B cell (primary cell): Measurements from ENCODE around the gene PARN.

Experiments used
- CTCF ChIP-seq: fragments of 200-600 bp; IDR thresholded peaks from one replicate; pipeline ENCODE4 v1.8.0; 2022; ENCODE audit warnings: antibody characterized with exemption, mild to moderate bottlenecking
- EZH2 ChIP-seq: IDR thresholded peaks from 2 replicates; pipeline ENCODE4 v1.6.1; 2012; ENCODE audit warnings: borderline replicate concordance, low read depth, mild to moderate bottlenecking, moderate library complexity, low read length; ENCODE audit not compliant: insufficient read depth, poor library complexity, severe bottlenecking

GRCh38 chr16:14627078-14627477 is 3.0 kb downstream of the PARN start:
- no peak for TF ChIP-seq CTCF
- no peak for TF ChIP-seq EZH2
